ENCODE data around the gene ISCA2.

Gene ISCA2

DNA sequence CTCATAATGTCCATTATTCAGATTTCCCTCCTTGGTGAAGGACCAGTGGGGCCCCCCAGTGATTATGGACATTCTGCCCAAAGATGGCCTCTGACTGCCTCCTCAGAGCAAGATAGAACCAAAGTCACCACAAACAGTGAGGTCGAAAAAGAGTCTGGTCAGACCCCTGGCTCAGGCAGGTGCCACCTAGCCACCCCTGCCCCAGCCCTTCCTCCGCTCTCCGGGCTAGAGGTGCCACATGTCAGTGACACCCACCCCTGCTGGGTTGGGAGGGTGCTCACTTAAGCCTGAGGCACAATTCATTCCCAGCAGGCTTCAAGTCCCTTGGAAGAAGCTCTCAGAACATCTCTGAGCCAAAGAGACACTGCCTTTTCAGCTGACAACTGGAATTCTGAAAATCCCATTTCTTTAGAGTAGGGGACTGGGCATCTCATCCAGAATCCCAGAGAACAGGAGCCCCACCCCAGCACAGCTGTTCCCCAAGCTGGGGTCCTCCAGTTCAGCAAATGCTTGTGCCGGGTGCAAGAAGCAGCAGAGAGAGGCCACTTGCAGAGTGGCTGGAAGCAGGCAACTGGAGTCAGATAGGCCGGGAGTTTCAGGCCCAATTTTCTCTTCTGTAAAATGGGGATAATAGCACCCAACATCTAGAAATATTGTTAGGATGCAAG lies 50.3 kb downstream of the ISCA2 start:
- TF ChIP-seq, protein P1, sequence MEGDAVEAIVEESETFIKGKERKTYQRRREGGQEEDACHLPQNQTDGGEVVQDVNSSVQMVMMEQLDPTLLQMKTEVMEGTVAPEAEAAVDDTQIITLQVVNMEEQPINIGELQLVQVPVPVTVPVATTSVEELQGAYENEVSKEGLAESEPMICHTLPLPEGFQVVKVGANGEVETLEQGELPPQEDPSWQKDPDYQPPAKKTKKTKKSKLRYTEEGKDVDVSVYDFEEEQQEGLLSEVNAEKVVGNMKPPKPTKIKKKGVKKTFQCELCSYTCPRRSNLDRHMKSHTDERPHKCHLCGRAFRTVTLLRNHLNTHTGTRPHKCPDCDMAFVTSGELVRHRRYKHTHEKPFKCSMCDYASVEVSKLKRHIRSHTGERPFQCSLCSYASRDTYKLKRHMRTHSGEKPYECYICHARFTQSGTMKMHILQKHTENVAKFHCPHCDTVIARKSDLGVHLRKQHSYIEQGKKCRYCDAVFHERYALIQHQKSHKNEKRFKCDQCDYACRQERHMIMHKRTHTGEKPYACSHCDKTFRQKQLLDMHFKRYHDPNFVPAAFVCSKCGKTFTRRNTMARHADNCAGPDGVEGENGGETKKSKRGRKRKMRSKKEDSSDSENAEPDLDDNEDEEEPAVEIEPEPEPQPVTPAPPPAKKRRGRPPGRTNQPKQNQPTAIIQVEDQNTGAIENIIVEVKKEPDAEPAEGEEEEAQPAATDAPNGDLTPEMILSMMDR (IDR thresholded peaks at IDR 0.05; ENCODE audit: control extremely low read depth, extremely low read depth, low read depth, missing control alignments) = no peak
- POLR2A ChIA-PET = no interaction called here
- DNase-seq (ENCODE audit: extremely low spot score) = no peak
- CTCF ChIA-PET = no interaction called here

DNA sequence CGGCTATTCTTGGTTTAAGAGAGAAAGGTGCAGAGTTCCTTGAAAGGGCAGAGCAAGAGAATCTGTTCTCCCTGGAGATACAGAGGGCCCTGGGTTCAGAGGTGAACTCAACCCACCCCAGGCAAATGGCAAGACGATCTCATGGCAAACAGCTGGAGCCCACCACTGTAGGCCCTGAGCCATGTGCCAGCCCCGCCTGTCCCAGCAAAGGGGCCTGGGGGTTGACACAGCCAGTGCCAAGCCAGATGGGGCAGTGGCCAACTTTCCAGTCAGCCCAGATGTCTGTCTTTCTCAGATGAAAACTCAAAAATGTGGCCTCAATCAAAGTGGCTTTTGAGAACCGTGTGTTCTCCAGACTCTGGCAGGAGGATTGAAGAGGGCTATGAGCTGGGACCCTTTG lies 51.8 kb downstream of the ISCA2 start:
- CTCF ChIA-PET = no interaction called here

DNA sequence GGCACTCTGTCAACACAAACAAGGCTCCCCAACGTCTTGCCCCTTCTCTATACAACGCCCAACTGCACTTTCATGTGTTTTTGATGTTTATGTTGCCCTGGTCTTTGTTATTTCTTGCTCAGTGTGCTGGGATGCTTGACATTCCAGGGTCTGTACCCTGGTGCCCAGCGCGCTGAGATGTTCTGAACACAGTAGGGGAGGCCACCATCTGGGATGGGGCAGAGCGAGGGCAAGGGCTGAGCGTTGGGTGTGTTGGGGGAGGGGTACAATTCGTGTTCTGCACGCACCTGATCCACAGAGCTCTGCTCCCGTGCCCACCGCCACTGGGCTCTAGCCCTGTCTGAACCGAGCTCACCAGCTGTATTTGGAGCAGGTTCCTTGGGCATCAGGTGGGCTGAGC lies 52.9 kb downstream of the ISCA2 start:
- ChIA-PET POLR2A (no interaction called here), CTCF (no interaction called here)
- TF ChIP-seq, protein P1 (IDR thresholded peaks at IDR 0.05; ENCODE audit: control extremely low read depth, extremely low read depth, low read depth, missing control alignments) = no peak
- no peak for DNase-seq (ENCODE audit: extremely low spot score)

More for the DNA sequence above, 51.8 kb downstream of the ISCA2 start:
- no peak for DNase-seq (ENCODE audit: extremely low spot score)
- POLR2A ChIA-PET = no interaction called here
- TF ChIP-seq, protein P1 (IDR thresholded peaks at IDR 0.05; ENCODE audit: control extremely low read depth, extremely low read depth, low read depth, missing control alignments) = no peak
